ENCODE measurements around the gene MEGF11. TPM values are rescaled to one million over a fixed set of nuclear protein-coding genes. Genes with fewer than 3 reads are reported as not detected.

The MEGF11 gene
- total RNA-seq, 1 donor from 2014 or later = not detected

- Mint-ChIP-seq H3K27ac (no peak overlapping the region), H3K9me3 (no peaks in the 10 kb centered on the region), H3K4me1 (ENCODE audit: low read depth) (peaks cover 13% of the 10 kb centered on the region), H3K4me3 (no peak overlapping the region), H3K36me3 (ENCODE audit: low read depth) (no peaks in the 10 kb centered on the region), H3K27me3 (ENCODE audit: insufficient read depth) (peaks cover 9% of the 10 kb centered on the region)
- DNase-seq (ENCODE audit: low spot score) = no peak
- intact Hi-C loops (cut with micrococcal nuclease) = no loop called here
These were observed 121.7 kb downstream of the MEGF11 start for GRCh38 chr15:66131831-66132230.

GRCh38 chr15:66131200-66131599 lies 122.3 kb downstream of the MEGF11 start:
- DNase-seq (ENCODE audit: low spot score) = no peak
- H3K4me1 Mint-ChIP-seq (ENCODE audit: low read depth) = peaks cover 13% of the 10 kb centered on the region
- intact Hi-C loops (cut with micrococcal nuclease) = no loop called here
- H3K9me3 Mint-ChIP-seq = no peaks in the 10 kb centered on the region
- H3K4me3 Mint-ChIP-seq = no peak overlapping the region
- no peaks in the 10 kb centered on the region for H3K36me3 Mint-ChIP-seq (ENCODE audit: low read depth)
- no peak overlapping the region for H3K27ac Mint-ChIP-seq
- peaks cover 12% of the 10 kb centered on the region for H3K27me3 Mint-ChIP-seq (ENCODE audit: insufficient read depth)

DNA sequence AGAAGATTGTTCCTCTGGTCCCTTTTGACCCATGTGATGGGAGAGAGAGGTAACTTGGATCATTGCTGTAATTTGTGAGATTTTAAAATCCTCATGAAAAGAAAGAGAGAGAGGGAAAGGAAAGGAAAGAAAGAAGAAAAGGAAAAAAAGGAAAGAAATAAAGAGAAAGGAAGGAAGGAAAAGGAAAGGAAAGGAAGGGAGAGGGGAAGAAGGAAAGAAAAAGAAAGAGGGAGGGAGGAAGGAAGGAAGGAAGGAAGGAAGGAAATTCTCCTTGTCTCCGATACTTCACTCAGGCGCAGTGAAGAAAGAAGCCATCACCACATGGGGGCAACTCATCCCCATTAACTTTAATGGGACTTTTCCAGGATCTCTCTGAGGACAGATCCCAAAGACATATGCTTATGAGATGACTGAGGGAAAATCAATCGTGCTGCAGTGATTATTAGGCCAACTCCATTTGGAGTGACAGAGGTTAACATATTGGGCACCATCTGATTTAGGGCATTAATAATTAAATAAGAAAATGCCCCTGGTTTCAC lies 123.0 kb downstream of the MEGF11 start:
- H3K27me3 Mint-ChIP-seq (ENCODE audit: insufficient read depth) = peaks cover 12% of the 10 kb centered on the region

DNA sequence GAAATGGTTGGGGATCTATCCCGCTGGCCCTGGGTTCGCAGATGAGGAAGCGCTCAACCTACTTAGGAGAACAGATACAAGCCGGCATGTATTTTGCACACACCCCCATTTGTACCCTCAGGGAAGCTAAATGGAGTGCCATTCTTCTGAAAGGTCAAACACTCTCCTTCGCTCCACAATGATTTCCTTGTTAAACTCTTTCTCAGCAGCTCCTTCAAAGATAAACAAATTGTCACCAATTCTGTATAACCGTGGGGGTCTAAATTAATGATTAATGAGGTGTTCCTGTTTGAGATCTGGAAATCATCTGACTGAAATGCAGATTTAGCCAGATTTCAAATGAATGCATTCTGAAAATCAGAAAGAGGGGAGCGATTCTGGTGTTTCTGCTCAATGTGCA lies 124.0 kb downstream of the MEGF11 start:
- no peaks in the 10 kb centered on the region for H3K4me1 Mint-ChIP-seq (ENCODE audit: low read depth)
- H3K36me3 Mint-ChIP-seq (ENCODE audit: low read depth) = no peaks in the 10 kb centered on the region
- no peak overlapping the region for H3K4me3 Mint-ChIP-seq
- no peak overlapping the region for H3K27ac Mint-ChIP-seq
- H3K9me3 Mint-ChIP-seq = no peaks in the 10 kb centered on the region
- DNase-seq (ENCODE audit: low spot score) = no peak
- intact Hi-C loops (cut with micrococcal nuclease) = no loop called here
- peaks cover 12% of the 10 kb centered on the region for H3K27me3 Mint-ChIP-seq (ENCODE audit: insufficient read depth)

More for the DNA sequence above, 123.0 kb downstream of the MEGF11 start:
- no peaks in the 10 kb centered on the region for H3K36me3 Mint-ChIP-seq (ENCODE audit: low read depth)
- no peak overlapping the region for H3K27ac Mint-ChIP-seq
- H3K9me3 Mint-ChIP-seq = no peaks in the 10 kb centered on the region
- no peak for DNase-seq (ENCODE audit: low spot score)
- intact Hi-C loops (cut with micrococcal nuclease) = no loop called here
- peaks cover 8% of the 10 kb centered on the region for H3K4me1 Mint-ChIP-seq (ENCODE audit: low read depth)
- H3K4me3 Mint-ChIP-seq = no peak overlapping the region

GRCh38 chr15:66128116-66128680 lies 125.4 kb downstream of the MEGF11 start:
- no peak for DNase-seq (ENCODE audit: low spot score)
- H3K27me3 Mint-ChIP-seq (ENCODE audit: insufficient read depth) = peaks cover 12% of the 10 kb centered on the region
- H3K36me3 Mint-ChIP-seq (ENCODE audit: low read depth) = no peaks in the 10 kb centered on the region
- H3K4me1 Mint-ChIP-seq (ENCODE audit: low read depth) = no peaks in the 10 kb centered on the region
- no peaks in the 10 kb centered on the region for H3K9me3 Mint-ChIP-seq
- no peak overlapping the region for H3K27ac Mint-ChIP-seq
- no peak overlapping the region for H3K4me3 Mint-ChIP-seq
- intact Hi-C loops (cut with micrococcal nuclease) = no loop called here

GRCh38 chr15:66126456-66126855 lies 127.1 kb downstream of the MEGF11 start:
- Mint-ChIP-seq H3K4me3 (no peak overlapping the region), H3K4me1 (ENCODE audit: low read depth) (no peaks in the 10 kb centered on the region), H3K36me3 (ENCODE audit: low read depth) (no peaks in the 10 kb centered on the region), H3K9me3 (no peaks in the 10 kb centered on the region), H3K27ac (no peak overlapping the region), H3K27me3 (ENCODE audit: insufficient read depth) (peaks cover 12% of the 10 kb centered on the region)
- no peak for DNase-seq (ENCODE audit: low spot score)
- intact Hi-C loops (cut with micrococcal nuclease) = no loop called here

- peaks cover 12% of the 10 kb centered on the region for H3K27me3 Mint-ChIP-seq (ENCODE audit: insufficient read depth)
These were observed 127.5 kb downstream of the MEGF11 start for GRCh38 chr15:66126031-66126441.

DNA sequence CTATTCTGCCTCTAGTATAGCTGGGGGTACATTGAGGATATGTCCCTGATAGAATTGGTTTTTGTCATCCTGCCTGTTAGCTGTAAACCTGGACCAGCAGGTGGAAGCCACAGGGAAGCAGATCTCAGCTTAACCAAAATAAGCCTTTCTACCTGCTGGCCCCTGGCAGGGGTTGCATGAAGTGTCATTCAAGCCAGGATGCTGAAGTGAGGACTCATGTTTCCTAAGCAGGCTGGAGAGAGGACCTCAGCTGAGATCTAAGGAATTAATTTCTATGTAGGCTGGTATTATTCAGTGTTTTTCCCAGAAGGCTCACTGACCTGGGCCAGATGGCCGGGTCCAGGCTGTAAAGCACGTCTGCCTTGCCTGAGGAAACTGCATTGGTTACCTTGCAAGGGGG lies 128.9 kb downstream of the MEGF11 start:
- intact Hi-C loops (cut with micrococcal nuclease) = no loop called here
- no peak overlapping the region for H3K4me3 Mint-ChIP-seq
- no peak for DNase-seq (ENCODE audit: low spot score)
- H3K27me3 Mint-ChIP-seq (ENCODE audit: insufficient read depth) = peaks cover 6% of the 10 kb centered on the region
- H3K9me3 Mint-ChIP-seq = no peaks in the 10 kb centered on the region
- no peaks in the 10 kb centered on the region for H3K4me1 Mint-ChIP-seq (ENCODE audit: low read depth)
- H3K36me3 Mint-ChIP-seq (ENCODE audit: low read depth) = no peaks in the 10 kb centered on the region
- no peak overlapping the region for H3K27ac Mint-ChIP-seq

More at GRCh38 chr15:66126031-66126441, 127.5 kb downstream of the MEGF11 start:
- DNase-seq (ENCODE audit: low spot score) = no peak
- no peaks in the 10 kb centered on the region for H3K9me3 Mint-ChIP-seq
- no peaks in the 10 kb centered on the region for H3K36me3 Mint-ChIP-seq (ENCODE audit: low read depth)
- no peak overlapping the region for H3K4me3 Mint-ChIP-seq
- H3K4me1 Mint-ChIP-seq (ENCODE audit: low read depth) = no peaks in the 10 kb centered on the region
- H3K27ac Mint-ChIP-seq = no peak overlapping the region
- intact Hi-C loops (cut with micrococcal nuclease) = no loop called here

DNA sequence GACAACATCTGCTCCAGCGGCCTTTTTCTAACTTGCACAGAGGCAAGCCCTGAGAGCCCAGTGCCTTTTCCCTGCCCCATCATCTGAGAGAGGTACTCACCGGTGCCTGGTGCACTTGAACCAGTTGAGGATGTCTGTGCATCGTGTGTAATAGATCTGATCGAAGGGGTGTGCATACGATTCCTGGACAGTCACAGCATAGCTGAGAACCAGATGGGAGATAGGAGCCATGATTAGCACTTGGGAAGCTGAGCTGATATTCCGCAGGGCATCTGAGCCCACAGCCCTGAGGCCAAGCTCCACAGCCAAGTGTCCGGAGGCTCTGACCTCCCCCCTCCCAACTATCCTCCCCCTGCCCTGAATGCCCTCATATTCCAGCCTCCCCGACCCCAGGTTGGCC lies 129.8 kb downstream of the MEGF11 start:
- no peaks in the 10 kb centered on the region for H3K36me3 Mint-ChIP-seq (ENCODE audit: low read depth)
- no peaks in the 10 kb centered on the region for H3K9me3 Mint-ChIP-seq
- H3K4me3 Mint-ChIP-seq = no peak overlapping the region
- intact Hi-C loops (cut with micrococcal nuclease) = no loop called here
- H3K27me3 Mint-ChIP-seq (ENCODE audit: insufficient read depth) = peaks cover 6% of the 10 kb centered on the region
- no peak for DNase-seq (ENCODE audit: low spot score)
- H3K27ac Mint-ChIP-seq = no peak overlapping the region
- H3K4me1 Mint-ChIP-seq (ENCODE audit: low read depth) = no peaks in the 10 kb centered on the region

DNA sequence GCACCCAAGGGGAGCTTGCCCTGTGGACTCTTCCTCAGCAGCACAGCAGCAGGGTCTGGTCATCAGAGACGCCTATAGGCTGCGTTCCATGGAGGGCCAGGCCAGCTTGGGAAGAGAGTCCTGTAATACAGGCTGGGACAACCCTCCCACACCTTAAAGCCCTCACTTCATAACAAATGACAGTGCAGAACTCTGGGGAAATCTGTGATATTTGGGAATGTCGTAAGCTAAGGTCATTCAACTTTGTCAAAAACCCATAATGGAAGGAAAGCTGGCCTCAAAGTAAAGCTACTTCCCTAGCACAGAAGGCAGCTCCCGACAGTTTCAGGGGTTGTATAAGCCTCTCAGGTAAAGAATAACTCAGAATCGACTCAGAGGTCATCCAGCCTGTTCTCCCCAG lies 133.1 kb downstream of the MEGF11 start:
- no peak overlapping the region for H3K27ac Mint-ChIP-seq
- peaks cover 7% of the 10 kb centered on the region for H3K27me3 Mint-ChIP-seq (ENCODE audit: insufficient read depth)
- no peak for DNase-seq (ENCODE audit: low spot score)
- intact Hi-C loops (cut with micrococcal nuclease) = no loop called here
- H3K36me3 Mint-ChIP-seq (ENCODE audit: low read depth) = no peaks in the 10 kb centered on the region
- peaks cover 10% of the 10 kb centered on the region for H3K4me1 Mint-ChIP-seq (ENCODE audit: low read depth)
- no peaks in the 10 kb centered on the region for H3K9me3 Mint-ChIP-seq
- H3K4me3 Mint-ChIP-seq = no peak overlapping the region

DNA sequence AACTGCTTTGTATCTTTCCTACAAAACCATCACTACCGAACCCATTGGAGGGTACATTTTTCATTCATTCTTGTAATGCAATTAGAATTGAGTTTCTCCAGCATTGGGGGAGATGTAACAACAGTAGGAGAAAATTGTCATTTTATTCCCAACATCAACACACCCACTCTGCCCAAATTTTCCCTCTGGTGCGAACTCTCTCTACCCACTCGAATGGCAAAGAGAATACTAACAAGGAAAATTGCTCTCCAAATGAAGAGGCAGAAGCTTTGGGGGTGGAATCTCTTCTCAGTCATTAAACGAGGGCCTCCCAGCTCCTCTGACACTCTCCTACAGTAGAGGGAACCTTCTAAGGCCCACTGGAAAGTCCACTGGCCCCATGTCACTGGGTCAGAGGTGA lies 135.7 kb downstream of the MEGF11 start:
- intact Hi-C loops (cut with micrococcal nuclease) = no loop called here
- H3K4me1 Mint-ChIP-seq (ENCODE audit: low read depth) = peaks cover 11% of the 10 kb centered on the region
- no peaks in the 10 kb centered on the region for H3K36me3 Mint-ChIP-seq (ENCODE audit: low read depth)
- H3K9me3 Mint-ChIP-seq = no peaks in the 10 kb centered on the region
- peaks cover 13% of the 10 kb centered on the region for H3K27me3 Mint-ChIP-seq (ENCODE audit: insufficient read depth)
- no peak overlapping the region for H3K27ac Mint-ChIP-seq
- no peak overlapping the region for H3K4me3 Mint-ChIP-seq
- DNase-seq (ENCODE audit: low spot score) = no peak

DNA sequence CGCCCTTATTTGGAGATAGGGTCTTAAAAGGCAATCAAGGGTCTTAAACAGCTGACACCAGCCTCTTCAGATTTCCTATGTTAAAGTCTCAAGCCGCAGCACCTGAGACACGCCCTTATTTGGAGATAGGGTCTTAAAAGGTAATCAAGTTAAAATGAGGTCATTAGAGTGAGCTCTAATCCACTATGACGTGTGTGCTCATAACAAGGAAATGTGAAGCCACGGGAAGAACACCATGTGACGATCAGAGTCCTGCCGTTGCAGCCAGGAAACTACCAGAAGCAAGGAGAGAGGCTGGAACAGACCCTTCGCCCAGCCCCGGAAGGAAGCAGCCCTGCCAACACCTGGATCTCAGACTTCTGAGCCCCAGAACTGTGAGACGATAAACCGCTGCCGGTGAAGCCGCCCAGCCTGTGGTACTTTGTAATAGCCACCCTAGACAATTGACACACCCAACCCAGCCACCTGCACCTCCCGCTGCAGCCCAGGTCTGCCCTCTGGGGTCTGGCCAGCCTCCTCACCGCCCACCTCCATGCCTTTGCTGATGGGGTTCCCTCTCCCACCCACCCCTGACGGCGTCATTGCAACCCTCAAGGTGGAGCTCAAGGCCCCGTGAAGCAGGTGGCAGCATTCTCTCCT lies 137.9 kb downstream of the MEGF11 start:
- H3K4me1 Mint-ChIP-seq (ENCODE audit: low read depth) = peaks cover 11% of the 10 kb centered on the region
- H3K27me3 Mint-ChIP-seq (ENCODE audit: insufficient read depth) = peaks cover 26% of the 10 kb centered on the region
- intact Hi-C loops (cut with micrococcal nuclease) = no loop called here
- H3K9me3 Mint-ChIP-seq = no peaks in the 10 kb centered on the region
- no peak overlapping the region for H3K4me3 Mint-ChIP-seq
- no peak overlapping the region for H3K27ac Mint-ChIP-seq
- H3K36me3 Mint-ChIP-seq (ENCODE audit: low read depth) = no peaks in the 10 kb centered on the region
- peak; percentile 2 for DNase-seq (ENCODE audit: low spot score)

DNA sequence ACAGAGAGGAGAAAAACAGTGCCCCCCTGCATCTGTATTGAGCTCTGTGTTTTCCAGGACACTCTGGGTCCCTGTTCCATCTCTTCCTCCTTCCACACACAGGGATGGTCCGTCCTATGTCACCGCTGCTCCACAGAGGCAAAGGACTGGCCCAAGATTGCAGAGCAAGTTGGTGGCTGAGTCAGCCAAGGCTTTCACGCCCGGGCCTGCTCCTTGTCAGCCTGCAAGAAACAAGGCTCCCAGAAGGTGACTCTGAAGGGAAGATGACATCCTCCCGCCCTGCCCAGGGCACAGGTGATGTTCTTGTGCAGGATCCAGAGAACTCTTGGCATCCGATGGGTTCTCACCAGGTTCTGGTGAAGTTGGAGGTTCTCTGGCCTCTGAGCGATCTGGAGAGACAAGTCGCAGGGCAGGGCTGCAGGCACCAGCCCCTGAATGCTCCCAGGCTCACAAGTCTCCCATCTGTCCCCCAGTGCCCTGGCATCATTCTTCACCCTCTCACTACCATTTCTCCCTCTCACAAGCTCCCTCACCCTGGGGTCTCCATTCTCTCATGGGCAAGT lies 138.6 kb downstream of the MEGF11 start:
- no peaks in the 10 kb centered on the region for H3K36me3 Mint-ChIP-seq (ENCODE audit: low read depth)
- no peak overlapping the region for H3K27ac Mint-ChIP-seq
- peaks cover 11% of the 10 kb centered on the region for H3K4me1 Mint-ChIP-seq (ENCODE audit: low read depth)
- no peaks in the 10 kb centered on the region for H3K9me3 Mint-ChIP-seq
- peaks cover 32% of the 10 kb centered on the region for H3K27me3 Mint-ChIP-seq (ENCODE audit: insufficient read depth)
- no peak for DNase-seq (ENCODE audit: low spot score)
- H3K4me3 Mint-ChIP-seq = no peak overlapping the region
- intact Hi-C loops (cut with micrococcal nuclease) = no loop called here

All from activated T-helper 1 cell treated with anti-CD3 and anti-CD28 coated beads, Interleukin-12 subunit alpha, Interleukin-12 subunit beta, Interleukin-2, Interleukin-4 antibody, amounts not matched to agents 30 ng/mL and 10 ng/mL and 1 ng/mL, durations not matched to agents 14 hours and 24 hours and 36 hours (primary cell).